Hindlimb muscle (tissue), 1 donor: ENCODE results near the gene OTUB2. TPM values are rescaled to one million over a fixed set of nuclear protein-coding genes. Genes with fewer than 3 reads are reported as not detected.
A peak's percentile ranks its signal among the peaks of the same experiment; 100 is the strongest.

Source experiments
- DNase-seq: peaks from one replicate; pipeline ENCODE4 v3.0.0-alpha.2; 2013
- polyA plus RNA-seq: library from polyadenylated mRNA; unstranded; fragments of 120-200 nt; gene quantifications from one replicate; pipeline ENCODE4 v1.2.1, GENCODE V29; 2013; ENCODE audit not compliant: insufficient read length

The OTUB2 gene
- polyA plus RNA-seq, 1 donor: 0.67 TPM

DNA sequence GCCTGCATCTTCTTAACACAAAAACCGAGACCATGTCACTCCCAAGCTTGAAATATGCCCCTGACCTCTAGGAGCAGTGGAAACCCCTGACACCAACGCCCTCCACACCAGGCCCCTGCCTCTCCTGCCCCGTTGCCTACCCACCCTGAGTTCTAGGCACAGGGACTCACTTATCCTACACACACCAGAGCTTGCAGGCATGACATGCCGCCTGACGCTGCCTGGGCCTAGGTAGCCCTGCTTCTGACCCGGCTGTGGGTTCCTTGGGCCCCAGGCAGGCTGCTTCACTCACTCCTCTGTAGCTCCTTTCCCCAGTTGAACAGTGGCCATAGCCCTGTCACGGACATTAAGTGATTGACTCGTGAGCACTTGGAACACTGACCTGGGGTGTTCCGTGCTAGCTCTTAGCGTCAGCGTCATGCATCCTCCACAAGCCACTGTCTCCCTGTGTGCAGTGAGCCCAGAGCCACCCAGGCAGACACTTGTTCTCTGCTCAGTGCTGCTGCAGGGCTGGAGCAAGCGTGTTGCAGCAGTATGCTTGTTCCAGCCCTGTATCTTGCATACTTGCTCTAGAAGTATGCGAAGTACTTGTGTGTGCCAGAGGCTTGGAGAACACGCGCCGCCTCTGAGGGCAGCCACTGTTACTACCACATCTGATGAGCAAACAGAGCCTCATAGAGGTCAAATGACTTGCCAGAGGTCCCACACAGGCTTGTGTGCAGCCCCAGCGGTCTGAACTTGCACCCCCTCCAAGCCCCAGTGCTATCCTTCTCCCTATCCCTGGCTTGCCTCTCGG is 15.6 kb downstream of the OTUB2 start:
- DNase-seq: no peak

DNA sequence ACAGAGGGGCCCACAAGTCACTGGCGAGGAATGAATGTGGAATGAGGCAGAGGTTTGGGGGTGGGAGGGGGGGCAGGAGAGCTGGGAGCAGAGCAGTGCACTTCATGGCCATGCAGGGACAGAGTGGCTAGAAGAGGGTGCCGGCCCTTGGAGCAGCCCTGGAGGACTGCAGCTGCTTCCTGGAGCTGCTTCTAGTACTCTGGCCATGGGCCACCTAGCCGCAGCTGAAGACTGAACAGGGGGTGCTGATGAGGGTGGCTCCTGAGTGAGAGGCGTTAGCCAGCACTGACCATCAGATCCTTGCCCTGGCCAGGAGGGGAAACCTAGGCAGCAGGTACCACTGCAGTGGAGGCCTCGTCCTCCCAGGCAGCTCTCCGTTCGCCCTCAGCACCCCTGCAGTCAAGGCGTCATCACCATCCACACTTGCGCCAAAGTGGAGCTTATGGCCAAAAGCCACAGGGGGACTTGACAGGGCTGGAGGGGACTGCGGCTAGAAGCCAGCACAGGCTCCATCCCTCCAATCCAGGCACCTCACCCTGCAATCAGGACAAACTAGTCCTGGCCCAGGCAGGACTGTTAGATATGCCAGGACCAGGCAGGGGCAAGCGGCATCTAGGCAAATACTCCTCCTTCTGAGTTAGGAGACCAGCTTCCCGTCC is 16.4 kb downstream of the OTUB2 start:
- DNase-seq: no peak

DNA sequence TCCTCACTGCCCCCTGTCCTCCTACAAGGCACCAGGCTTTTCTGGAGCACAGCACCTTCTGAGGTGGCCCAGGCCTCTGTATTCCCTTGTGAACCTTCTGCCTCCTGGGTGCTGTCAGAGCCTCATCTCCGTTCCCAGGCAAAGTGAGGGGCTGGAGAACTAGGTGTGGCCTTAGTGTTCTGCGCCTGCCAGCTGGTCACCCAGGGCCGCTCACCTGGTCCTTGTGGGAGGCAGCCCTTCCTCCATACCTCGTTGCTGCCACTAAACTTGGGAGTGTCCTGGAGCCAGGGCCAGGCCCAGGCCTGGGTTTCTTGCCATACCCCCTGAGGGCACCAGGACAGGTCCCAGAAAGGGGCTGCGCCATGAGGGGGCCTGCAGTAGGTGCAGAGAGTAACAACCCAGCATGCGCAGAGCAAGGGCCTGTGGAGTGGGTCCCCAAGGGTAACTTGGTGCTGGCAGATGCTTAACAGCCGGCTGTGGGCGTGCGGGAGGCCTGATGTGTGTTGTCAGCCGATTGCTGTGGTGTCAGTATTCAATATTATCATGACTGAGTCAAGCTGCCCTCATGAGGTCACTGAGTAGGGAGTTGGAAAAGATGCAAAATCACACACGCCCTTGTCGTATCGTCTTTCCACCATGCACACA is 17.1 kb downstream of the OTUB2 start:
- no peak for DNase-seq

DNA sequence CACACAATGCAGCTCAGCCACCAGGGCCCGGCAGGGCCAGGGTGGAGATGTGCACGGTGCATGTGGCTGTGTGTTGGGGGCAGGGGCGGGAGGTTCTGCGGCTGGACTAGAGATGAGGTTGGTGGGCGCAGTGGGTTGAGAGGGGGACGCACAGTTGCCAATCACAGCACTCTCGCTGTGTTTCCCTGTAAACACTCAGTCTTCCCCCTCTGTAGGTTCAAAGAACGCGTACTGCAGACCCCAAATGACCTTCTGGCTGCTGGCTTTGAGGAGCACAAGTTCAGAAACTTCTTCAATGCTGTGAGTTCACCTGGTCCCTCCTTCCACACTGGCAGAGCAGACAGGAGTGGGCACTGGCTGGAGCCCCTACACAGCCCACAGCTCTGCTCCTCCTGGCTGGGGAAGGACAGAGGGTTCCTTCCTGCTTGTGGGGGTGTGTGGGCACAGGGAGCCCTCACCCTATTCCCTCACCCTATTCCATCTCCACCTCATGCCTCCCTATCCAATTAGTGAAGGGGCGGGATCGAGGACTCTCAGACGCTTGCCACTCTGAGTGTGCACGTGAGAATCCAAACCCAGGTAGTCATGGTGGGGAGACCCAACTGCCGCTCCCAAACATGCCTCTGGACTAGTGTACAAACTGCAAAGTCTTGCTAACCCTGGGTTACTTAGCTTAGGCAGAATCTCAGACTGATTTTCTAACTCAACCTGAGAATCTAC is 17.8 kb downstream of the OTUB2 start:
- no peak for DNase-seq

DNA sequence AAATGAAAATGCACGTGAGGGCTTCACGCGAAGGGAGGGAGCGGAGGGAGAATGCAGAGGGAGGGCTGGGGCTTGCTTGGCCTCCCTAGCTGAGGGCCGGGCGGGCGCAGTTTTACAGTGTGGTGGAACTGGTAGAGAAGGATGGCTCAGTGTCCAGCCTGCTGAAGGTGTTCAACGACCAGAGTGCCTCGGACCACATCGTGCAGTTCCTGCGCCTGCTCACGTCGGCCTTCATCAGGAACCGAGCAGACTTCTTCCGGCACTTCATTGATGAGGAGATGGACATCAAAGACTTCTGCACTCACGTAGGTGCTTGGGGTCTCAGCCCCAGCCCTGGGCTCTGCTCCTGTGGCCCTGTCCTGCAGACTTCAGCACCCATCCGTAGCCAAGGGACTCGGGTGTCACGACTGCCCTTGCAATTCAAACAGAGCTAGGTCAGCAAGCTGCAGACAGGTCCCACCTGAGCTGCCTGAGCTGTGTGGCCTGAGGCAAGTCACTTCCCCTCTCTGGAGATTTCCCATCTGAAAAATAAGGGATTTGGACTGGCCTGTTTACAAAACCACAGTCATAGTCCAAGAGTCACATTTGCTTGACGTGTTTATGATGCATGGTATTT is 18.4 kb downstream of the OTUB2 start:
- no peak for DNase-seq

DNA sequence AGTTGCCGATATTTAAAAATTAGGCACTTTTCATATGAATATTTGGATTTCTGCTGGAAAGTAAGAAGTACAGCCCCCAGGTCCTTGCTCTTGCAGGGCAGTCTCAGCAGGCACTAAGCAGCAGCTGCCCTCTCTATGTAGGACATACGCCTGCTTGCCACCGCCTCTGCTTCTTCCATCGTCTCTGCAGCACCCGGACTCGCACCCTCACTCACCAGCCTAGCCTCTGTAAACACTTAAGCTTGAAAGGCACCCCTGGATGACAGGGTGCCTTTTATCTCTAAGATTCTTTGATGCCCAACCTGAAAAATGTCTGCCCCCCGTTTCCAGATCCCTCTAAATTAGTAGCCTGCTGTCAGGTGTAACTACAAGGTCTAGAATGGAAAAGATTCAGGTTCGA is 19.0 kb downstream of the OTUB2 start:
- no peak for DNase-seq

DNA sequence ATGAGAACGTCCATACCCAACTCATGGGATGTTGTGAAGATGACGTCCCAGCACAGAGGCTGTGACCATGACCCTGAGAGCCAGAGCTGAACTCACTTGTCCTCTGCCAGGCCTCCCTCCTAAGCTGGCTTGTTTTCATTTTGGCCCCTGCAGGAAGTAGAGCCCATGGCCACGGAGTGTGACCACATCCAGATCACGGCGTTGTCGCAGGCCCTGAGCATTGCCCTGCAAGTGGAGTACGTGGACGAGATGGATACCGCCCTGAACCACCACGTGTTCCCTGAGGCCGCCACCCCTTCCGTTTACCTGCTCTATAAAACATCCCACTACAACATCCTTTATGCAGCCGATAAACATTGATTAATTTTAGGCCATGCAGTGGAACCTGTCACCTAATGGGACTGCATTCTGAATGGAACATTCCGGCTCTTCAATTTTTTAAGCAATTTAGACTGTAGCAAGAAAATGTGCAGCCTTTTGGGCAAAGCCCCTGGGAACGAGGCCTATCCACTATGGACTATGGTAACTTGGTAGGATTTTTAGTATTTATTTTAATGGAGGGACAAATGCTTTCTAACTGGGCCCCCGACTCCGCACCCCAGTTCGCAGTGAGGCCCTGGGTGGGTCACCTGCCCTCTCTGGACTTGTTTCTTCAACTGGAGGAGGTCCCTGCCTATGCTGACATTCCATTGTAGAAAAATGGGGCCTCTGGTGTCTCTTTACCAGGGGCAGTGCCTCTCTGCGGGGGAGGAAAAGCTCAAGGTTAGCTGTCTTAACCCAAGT is 19.6 kb downstream of the OTUB2 start:
- DNase-seq: no peak

DNA sequence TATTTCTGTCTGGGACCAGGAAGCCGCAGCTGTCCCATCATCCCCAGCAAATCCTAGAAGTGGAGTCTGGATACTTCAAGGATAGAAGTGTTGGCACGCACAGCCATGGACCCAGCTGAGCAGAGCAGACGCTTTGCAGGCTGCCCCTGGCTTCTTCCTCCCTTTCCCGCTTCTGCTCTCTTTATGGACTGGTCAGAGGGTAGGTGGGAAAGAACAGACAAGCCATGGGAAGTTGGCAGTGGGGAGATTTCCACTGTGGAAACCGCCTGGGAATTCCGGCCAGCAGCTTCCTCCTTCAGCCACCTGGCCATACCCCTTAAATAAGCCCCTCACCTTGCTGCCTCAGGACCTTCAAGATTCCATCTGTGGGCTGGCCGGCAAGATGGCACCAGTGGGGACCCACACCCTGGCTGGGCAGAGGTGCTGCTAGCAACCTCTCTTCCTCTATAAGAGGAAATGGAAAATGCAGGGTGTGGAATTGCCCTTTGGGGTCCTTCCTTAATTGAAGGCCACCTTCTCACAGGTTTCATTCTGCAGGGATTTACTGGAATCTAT is 20.6 kb downstream of the OTUB2 start:
- no peak for DNase-seq

DNA sequence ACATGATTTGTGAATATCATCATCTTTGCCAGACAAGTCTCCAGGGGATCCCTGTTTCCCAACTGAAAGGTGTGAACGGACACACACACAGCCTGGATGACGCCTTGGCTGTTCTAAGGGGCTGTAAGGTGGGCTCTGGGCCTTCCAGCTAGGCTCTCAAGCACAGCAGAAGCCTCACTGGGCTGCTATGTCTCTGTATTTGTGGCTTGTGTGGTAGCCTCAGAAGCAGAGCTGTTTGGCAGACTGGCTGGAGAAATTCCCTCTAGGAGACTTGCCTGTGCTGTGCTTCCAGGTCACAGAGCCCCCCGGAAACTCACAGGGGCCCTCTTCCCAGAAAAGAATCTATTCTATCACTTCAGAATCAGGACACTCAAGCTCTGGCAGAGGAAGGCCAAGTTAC is 21.4 kb downstream of the OTUB2 start:
- no peak for DNase-seq

DNA sequence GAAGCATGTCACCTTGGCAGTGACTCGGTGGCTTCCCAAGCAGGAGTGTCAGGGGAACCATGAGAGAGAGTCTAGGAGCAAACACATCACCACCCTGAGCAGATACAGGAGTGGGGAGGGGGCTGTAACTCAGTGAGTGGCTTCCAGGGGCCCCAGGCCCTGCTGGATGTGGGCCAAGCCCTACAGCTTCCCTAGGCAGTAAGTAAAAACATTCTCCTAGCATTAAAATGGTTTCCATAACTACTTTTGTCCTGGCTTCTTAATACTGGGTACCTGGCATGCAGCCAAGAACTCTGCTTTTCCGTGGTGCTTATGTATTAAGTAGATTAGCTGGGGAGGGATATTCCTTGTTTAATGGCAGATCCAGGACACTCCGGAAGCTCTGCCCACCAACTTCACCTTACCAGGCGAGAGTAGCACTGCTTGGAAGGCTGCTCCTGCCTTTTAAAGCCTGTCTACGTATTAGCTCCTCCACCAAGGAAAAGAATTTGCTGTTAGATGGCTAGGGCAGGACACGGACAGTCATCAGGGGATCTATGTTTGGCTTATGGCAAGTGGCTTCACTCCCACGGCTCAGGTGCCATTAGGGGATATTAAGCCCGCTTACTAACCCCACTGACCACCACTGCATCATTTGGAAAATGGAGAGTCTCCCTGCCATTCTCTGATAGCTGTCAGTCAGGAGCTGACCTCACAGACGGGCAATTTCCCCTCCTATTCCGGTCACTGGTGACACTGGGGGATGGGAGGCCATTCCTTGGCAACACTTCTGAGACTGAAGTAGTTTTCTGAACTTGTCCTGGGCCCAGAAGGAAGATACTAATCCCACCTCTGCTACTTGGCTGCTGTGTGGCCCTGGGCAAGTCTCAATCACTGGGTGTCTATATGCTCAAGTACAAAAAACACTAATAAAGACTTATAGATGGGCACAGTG is 22.8 kb downstream of the OTUB2 start:
- no peak for DNase-seq

DNA sequence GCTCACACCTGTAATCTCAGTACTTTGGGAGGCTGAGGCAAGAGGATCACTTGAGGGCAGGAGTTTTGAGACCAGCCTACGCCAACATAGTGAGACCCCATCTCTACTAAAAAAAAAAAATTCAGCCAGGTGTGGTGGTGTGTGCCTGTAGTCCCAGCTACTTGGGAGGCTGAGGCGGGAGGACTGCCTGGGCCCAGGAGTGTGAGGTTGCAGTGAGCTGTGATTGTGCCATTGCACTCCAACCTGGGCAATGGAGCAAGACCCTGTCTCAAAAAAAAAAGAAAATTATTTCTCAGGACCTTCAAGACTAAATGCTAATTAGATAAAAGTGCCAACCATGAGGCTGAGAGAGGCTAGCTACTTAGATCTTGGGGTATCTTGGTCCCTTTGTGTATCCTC is 23.5 kb downstream of the OTUB2 start:
- DNase-seq: no peak

DNA sequence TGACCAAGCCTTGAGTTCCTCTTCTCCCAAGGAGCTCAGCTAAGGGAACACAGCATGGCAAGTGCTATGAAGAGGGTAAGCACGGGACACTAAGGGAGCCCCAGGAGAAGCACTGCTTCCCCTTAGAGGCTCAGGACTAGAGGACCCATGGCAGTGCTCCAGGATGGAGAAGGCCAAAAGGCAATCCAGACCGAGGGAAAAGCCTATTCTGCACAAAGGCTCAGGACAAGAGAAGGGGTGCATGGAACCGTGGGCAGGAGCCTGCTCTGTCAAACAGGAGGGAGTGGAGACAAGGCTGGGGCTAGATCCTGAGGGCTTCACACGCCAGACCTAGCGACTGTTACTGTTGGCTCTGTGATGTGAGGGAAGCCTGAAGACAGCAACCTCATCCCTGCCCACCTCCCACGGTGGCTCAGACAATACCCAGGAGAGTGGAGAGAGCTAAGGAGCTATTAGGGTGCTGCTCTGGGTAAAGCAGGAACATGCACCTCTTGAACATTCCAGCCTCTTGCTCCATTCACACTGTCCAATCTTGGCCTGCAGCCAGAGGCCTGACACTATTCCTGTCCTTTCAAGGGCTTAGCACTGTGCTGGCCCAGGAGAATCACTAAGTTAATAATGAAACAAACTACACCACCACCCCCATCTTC is 24.2 kb downstream of the OTUB2 start:
- no peak for DNase-seq

DNA sequence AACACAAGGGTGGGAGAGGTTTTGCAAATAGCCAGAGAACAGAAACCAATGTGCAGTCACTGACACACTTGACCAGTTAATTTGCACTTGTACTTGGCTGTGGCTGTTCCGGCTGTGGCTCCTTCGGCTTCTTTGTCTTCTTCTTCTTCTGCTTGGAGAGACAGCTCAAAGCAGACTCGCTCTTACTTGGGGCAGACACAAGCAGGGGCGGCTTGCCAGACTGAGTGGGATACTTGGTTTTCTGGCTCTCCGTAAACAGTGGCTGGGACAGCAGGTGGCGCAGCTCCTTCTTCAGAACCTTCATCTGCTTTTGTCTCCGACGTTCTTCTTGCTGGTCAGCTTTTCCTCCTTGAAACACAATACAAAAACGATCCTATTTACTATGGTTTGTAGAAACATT is 25.0 kb downstream of the OTUB2 start:
- DNase-seq: peak; percentile 46

DNA sequence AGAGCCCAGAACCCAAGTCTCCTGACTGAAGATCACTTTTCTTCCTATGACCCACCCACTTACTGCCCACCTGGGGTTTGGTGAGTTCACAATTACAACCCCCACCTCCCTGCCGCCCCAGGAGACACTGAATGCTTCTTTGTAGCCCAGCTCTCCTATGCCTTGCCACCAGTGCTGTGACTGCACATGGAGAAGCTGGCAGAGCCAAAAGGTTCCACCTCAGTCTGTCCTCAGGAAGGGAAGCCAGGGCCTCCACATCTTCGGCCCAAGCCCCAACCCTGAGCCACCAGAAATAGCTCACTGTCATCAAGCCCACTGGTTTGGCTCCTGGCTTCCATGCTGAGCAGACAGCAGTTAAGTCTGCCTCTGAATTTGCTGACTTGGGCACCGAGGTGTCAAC is 25.6 kb downstream of the OTUB2 start:
- no peak for DNase-seq

DNA sequence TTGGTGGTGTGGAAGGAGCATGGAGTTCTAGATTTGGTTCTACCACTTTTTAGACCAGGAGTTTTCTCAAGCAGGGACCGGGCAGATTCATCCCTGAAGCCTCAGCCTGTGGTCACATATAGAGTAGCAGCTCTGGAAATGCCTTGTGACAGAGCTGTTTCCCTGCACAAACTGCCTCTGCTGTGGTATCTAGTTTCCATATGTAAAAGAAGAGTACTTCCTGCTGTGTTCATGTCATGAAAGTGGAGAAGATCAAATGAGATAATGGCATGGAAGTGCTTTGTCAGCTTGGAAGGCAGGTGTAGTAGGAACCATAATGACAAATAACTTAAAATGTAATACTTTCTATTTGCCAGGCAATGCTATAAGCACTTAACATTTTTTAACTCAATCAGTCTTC is 26.1 kb downstream of the OTUB2 start:
- DNase-seq: no peak

DNA sequence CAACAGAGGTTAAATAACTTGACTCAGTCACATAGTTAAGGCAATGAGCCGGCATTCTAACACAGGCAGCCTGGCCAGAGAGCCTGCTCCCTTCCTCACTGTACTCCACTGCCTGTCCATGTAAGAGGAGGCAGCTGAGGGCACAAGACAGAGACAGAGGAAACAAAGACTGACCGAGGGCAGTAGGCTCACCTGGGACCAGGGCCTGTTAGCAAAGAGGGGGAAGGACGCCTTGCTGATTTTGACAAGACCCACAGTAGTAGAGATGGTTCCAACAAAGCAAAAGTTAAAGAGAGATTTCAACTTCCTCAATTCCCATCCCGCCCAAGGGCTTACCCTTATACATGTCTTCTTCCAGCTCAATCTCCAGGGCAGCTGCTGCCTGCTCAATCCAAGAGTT is 26.5 kb downstream of the OTUB2 start:
- no peak for DNase-seq

DNA sequence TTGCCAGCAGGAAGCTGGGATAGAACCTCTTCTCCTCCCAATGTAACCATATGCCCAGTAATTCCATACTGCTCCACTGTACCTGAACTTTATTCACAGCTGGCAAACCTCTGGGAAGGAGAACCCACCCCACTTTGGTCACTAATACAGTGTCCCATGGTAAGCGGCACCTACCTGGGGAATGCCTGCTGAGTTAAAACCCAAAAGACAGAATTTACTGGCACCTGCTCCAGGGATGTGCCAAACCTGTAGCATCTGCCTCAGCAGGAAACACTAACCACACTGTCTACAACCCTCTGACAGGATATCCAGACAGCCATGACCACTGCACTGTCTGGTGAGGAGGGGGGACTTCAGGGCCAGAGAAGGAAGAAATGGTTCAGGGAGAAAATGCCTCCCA is 28.3 kb downstream of the OTUB2 start:
- no peak for DNase-seq

DNA sequence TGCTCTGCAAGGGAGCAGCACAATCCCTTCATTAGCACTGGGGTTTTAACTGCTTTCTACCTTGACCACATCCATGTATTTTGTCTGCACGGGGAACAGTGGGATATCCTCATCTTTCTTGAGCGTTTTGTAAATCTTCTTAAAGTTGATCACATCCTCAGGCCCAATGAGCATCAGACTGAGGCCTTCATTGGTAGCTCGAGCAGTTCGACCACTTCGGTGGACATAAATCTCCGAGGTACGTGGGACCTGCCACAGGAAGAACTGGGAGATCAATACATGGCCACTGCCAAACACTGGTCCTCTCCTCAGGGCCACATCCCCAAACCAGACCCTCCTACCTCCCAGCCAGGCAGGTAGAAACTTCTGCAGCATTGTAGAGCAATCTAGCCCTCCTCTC is 28.8 kb downstream of the OTUB2 start:
- DNase-seq: no peak

DNA sequence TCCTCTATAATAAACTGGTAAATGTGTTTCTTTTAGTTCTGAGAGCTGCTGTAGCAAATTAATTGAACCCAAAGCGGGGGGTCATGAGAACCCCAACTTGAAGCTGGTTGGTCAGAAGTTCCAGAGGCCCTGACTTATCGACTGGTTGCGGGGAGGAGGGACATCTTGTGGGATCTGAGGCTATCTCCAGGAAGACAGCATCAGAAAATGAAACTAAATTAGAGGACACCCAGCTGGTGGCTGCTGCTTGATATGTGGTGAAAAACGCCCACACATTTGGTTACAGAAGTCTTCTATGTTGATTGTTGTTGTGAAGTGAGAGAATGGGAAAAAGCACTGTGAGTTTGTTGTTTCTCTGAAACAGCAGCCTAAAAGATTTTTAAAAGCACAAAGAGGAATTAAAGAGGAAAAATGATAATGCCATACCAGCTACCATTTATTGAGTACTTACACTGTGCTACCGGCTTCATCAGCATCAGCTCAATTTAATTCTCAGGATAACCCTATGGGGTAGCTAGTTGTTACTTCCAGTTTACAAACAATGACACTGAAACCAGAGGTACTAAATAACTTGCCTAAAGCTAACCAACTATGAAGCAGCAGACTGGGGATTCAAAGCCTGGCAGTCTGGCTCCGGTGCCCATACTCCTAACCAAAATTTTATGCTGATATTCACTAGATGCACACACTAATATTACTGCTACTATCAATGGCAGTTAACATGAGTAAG is 30.6 kb downstream of the OTUB2 start:
- no peak for DNase-seq
